WERI-Rb-1 (cell line): ENCODE data around the gene ZNF280A.
"Not testable (repeated sequence)": the region's sequence is repeated elsewhere in the genome, so short reads cannot be mapped to it uniquely, and the experiment has no call there.

Experiments
- DNase-seq: peaks from one replicate; pipeline ENCODE4 v3.0.0-alpha.2; 2020
- H3K27ac ChIP-seq: fragments of 250-450 bp; sonication (Bioruptor Pico); 2 replicates; pipeline ENCODE4 v1.5.1; 2020; ENCODE audit warnings: mild to moderate bottlenecking, moderate library complexity
- H3K27me3 ChIP-seq: fragments of 250-450 bp; sonication (Bioruptor Pico); 2 replicates; pipeline ENCODE4 v1.5.1; 2021; ENCODE audit warnings: mild to moderate bottlenecking, low read depth, moderate library complexity; ENCODE audit not compliant: insufficient read depth, severe bottlenecking
- H3K36me3 ChIP-seq: fragments of 250-450 bp; sonication (Bioruptor Pico); 2 replicates; pipeline ENCODE4 v1.5.1; 2020; ENCODE audit warnings: mild to moderate bottlenecking, moderate library complexity
- H3K4me3 ChIP-seq: 2 replicates; pipeline ENCODE4 v1.5.1; 2011; ENCODE audit warnings: low read depth, mild to moderate bottlenecking, control low read depth, low read length
- H3K9me3 ChIP-seq: fragments of 250-450 bp; sonication (Bioruptor Pico); 2 replicates; pipeline ENCODE4 v1.5.1; 2021; ENCODE audit warnings: mild to moderate bottlenecking, moderate library complexity; ENCODE audit not compliant: severe bottlenecking
- CTCF ChIP-seq: IDR thresholded peaks from 2 replicates; pipeline ENCODE4 v1.5.1; 2011; ENCODE audit warnings: low read depth, mild to moderate bottlenecking, control low read depth, inconsistent platforms, low read length

Gene ZNF280A

GRCh38 chr22:22498267-22498666 is 21.8 kb downstream of the ZNF280A start:
- Histone ChIP-seq H3K4me3 (no peak overlapping the region), H3K27me3 (no peaks in the 10 kb centered on the region), H3K9me3 (no peaks in the 10 kb centered on the region), H3K36me3 (peaks cover 37% of the 10 kb centered on the region), H3K27ac (no peak overlapping the region)
- no peak for DNase-seq
- TF ChIP-seq CTCF = no peak

GRCh38 chr22:22491589-22491988 is 28.5 kb downstream of the ZNF280A start:
- H3K4me3 ChIP-seq, H3K9me3 ChIP-seq, H3K27me3 ChIP-seq, H3K27ac ChIP-seq, DNase-seq: not testable (repeated sequence)
- peaks cover 64% of the 10 kb centered on the region for H3K36me3 ChIP-seq

GRCh38 chr22:22488736-22489135 is 31.3 kb downstream of the ZNF280A start:
- no peak for TF ChIP-seq CTCF
- no peak for DNase-seq
- Histone ChIP-seq H3K36me3 (peaks cover 59% of the 10 kb centered on the region), H3K9me3 (no peaks in the 10 kb centered on the region), H3K27ac (no peak overlapping the region), H3K27me3 (no peaks in the 10 kb centered on the region), H3K4me3 (no peak overlapping the region)

- DNase-seq = no peak
These were observed 32.0 kb downstream of the ZNF280A start for GRCh38 chr22:22487869-22488597.

GRCh38 chr22:22487059-22487458 is 33.0 kb downstream of the ZNF280A start:
- Histone ChIP-seq H3K27ac (no peak overlapping the region), H3K36me3 (peaks cover 42% of the 10 kb centered on the region), H3K4me3 (no peak overlapping the region), H3K9me3 (no peaks in the 10 kb centered on the region), H3K27me3 (no peaks in the 10 kb centered on the region)
- no peak for TF ChIP-seq CTCF
- no peak for DNase-seq

More at GRCh38 chr22:22487869-22488597, 32.0 kb downstream of the ZNF280A start:
- Histone ChIP-seq H3K9me3 (no peaks in the 10 kb centered on the region), H3K27ac (no peak overlapping the region), H3K27me3 (no peaks in the 10 kb centered on the region), H3K4me3 (no peak overlapping the region), H3K36me3 (peaks cover 52% of the 10 kb centered on the region)
- no peak for TF ChIP-seq CTCF

- peaks cover 36% of the 10 kb centered on the region for H3K36me3 ChIP-seq
- H3K27me3 ChIP-seq = no peaks in the 10 kb centered on the region
- no peak for TF ChIP-seq CTCF
These were observed 33.8 kb downstream of the ZNF280A start for GRCh38 chr22:22486132-22486899.

More at GRCh38 chr22:22486132-22486899, 33.8 kb downstream of the ZNF280A start:
- Histone ChIP-seq H3K4me3 (no peak overlapping the region), H3K27ac (no peak overlapping the region), H3K9me3 (no peaks in the 10 kb centered on the region)
- DNase-seq = no peak
